ENCODE data around the gene OR8A1.

GRCh38 chr11:124578761-124579160, 9.0 kb downstream of the OR8A1 start:
- TF ChIP-seq CTCF (IDR thresholded peaks at IDR 0.05) (no peak), POLR2A (IDR thresholded peaks at IDR 0.05) (no peak)
